Activated gamma-delta T cell treated with anti-CD3 and anti-CD28 coated beads, Interleukin-2, amount 50 U/mL, for 16 hours (primary cell): Measurements from ENCODE around the gene GLRX3.

Source experiments
- DNase-seq: peaks from one replicate; pipeline ENCODE4 v3.0.0-alpha.2; 2020; ENCODE audit warnings: low read depth

GLRX3 gene

DNA sequence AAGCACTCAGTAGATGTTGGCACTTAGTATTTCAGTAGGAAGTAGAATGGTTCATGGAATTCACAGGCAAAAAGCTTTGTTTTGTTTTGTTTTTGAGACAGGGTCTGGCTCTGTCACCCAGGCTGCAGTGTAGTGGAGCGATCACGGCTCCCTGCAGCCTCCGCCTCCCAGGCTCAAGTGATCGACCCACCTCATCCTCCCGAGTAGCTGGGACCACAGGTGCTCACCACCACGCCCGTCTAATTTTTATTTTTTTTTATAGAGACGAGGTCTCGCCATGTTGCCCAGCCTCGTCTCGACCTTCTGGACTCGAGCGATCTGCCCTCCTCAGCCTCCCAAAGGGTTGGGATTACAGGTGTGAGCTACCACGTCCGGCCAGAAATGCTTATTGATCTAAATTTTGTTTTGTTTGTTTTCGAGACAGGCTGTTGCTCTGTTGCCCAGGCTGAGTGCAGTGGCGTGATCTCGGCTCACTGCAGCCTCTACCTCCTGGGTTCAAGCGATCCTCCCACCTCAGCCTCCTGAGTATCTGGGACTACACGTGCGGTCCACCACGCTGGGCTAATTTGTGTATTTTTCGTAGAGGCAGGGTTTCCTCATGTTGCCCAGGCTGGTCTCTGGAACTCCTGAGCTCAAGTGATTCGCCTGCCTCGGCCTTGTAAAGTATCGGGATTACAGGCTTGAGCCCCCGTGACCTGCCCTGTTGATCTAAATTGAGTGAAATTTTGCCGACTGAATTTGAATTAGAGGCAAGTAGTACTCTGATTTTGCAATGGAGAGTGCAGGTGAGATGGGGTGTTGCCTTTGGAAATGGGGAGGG lies 1.7 kb downstream of the GLRX3 start:
- DNase-seq, result no peak

DNA sequence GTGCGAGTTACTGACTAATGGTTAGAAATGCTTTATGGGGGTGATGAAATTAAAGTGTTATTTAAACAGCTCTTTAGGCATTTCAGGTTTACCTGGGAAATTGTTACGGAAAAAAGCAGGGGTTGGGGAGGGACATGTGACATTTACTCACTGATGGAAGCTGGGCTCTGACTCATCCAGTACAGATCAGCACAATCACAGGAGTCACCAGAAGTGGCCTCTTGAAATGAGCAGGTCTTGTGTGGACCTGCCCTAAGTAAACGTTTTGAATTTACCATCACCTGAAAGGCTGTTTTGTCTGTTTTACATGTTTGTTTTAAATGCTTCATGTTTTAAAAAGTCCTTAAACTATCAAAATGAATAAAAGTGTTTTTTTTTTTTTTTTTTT lies 2.3 kb downstream of the GLRX3 start:
- DNase-seq, result no peak

DNA sequence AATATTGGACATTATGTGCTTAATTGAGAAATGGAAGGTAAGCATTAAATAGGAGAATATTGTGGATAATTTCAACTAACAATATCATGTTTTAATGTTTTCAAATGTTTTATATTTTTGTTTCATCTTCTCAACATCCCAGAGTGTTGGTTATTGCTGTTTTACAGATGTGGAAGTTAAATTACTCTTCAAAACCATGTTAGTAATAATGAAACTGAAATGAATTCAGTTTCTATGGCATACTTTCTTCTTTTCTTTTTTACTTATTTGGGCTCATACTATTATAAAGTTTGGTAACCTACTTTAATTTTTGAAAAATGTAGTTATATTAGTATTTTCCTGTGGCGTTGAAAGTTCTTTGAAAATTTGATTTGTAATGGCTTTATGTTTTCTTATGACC lies 4.2 kb downstream of the GLRX3 start:
- no peak for DNase-seq

GRCh38 chr10:130141038-130141437 lies 4.8 kb downstream of the GLRX3 start:
- DNase-seq, result no peak

- DNase-seq, result no peak
These were observed 5.3 kb downstream of the GLRX3 start for GRCh38 chr10:130141460-130141859.

GRCh38 chr10:130141878-130142277 lies 5.7 kb downstream of the GLRX3 start:
- DNase-seq, result no peak

DNA sequence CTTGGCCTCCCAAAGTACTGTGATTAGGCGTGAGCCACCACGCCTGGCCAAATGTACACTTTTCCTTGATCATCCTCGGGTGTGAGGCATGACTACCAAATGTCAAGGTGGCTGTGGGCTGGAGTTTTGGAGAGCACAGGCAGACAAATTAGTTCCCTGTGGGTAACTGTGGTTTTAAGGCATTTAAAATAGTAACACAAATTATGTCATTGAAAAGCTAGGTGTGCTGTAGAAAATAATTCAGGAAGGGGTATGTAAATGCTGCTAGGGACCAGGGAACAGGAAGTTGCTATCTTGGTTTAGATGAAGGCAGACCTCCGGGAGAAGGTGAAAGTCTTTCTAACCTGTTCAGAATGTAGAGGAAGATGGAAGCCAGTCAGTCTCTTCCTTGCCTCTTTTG lies 9.9 kb downstream of the GLRX3 start:
- no peak for DNase-seq

- no peak for DNase-seq
These were observed 23.1 kb downstream of the GLRX3 start for GRCh38 chr10:130159192-130159794.

DNA sequence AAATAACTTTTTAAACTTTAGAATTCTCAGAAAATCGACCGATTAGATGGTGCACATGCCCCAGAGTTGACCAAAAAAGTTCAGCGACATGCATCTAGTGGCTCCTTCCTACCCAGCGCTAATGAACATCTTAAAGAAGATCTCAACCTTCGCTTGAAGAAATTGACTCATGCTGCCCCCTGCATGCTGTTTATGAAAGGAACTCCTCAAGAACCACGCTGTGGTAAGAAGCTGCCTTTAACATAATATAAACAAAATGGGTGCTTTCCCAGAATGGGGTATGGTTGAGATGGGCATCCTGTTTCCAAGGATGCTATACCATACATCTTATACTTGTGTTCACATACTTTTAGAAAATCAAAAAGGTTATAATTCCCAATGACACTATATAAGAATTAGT lies 24.6 kb downstream of the GLRX3 start:
- DNase-seq, result no peak

- DNase-seq, result no peak
These were observed 25.1 kb downstream of the GLRX3 start for GRCh38 chr10:130161331-130161730.

- no peak for DNase-seq
These were observed 31.0 kb downstream of the GLRX3 start for GRCh38 chr10:130167193-130167592.

GRCh38 chr10:130167707-130168106 lies 31.5 kb downstream of the GLRX3 start:
- no peak for DNase-seq

DNA sequence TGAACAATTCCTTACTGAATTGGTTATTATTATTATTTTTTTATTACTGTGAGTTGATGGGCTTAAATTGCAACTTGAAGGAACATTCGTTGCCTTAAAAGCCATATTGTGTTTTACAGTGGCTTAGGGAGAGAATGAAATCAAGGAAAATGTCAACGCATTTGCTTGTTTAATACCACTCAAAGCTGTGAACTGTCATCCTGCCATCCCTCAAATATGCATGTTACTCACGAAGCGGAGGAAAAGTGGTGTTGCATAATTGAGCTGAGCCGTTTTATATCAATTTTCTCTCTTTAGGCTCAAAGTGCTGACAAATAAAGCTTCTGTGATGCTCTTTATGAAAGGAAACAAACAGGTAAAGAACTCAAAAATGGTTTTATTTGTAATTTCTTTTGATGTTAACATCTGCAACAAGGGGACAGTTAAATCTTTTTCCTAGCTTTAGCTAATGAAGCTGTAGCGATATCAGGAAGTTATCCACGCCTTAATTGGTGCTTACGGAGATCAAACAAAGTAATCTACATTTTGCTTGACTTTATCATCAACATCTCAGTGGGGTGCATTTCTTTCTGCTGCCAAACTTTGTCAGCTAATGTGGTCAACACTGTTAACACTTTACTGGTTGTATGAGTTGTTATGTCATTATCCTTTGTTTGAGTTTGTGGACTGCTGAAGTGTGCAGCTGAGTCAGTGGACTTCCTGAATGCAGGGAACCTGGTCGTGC lies 33.1 kb downstream of the GLRX3 start:
- no peak for DNase-seq

DNA sequence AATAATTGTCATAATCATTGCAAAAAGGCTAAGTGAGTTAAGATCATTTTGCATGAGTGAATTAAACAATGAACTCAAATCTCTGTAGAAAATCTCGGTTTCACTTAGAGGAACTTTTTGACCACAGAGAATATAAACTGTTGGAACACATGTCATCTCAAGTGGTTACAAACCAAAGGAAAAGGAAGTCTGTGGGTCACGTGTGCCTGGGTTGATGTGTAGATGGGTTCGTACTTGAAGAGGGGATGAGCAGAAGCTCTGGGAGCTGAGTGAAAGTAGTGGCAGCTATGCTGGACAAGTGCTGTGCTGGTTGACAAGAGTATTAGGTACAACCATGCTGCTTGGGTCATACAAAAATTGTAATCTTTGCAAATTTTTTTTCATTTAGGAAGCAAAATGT lies 35.0 kb downstream of the GLRX3 start:
- DNase-seq, result no peak

DNA sequence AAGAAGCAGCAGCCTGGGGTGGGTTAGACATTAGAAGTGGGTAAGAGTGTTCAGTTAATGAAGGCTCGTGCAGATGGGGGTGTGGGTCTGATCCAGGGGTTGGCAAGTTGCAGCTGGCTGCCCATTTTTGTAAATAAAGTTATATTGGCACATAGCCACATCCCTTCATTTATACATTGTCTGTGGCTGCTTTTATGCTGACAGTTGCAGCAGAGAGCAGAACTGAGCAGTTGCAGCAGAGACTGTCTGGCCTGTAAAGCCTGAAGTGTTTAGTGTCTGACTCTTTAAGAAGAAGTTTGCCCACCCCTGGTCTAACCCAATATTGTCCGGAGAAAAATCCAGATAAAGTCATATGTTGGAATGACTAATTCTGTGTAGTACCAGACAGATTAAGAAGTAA lies 38.1 kb downstream of the GLRX3 start:
- no peak for DNase-seq

DNA sequence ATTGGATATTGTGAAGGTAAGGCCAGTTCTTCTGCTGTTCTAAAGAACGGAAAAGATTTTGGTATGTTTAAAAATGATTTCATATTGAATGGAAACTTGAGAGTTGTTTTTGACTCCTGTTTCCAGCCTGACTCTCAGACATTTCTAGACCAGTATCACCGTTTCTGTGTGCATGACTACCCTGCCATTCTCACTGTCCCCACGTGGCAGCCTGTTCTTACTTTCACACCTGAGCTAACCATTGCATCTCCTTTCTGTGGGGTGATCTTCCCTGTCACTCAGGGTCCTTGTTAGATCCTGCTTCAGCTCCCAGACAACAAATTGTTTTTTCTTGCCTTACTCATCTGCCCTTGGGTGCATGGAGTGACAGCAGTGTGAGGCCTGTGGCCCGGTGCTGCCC lies 38.9 kb downstream of the GLRX3 start:
- no peak for DNase-seq

- DNase-seq, result no peak
These were observed 41.1 kb downstream of the GLRX3 start for GRCh38 chr10:130177250-130177649.

DNA sequence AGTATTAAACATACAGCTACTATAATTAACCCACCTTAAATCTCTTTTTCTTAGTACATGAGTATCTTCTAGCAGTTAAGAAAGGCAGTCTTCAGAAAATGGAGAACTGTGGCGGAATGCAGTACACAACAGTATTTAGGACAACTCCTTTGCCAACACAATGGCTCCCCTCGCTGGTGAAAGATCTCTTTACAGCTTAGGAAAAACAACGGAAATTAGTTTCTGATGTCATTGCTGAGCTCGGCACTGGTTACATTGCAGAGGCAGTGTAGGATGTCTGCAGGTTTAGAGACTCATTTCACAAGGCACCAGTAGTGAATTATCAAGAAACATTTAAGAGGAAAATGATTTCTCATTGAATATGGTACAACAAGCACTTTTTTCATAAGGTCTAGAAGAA lies 43.4 kb downstream of the GLRX3 start:
- DNase-seq, result no peak

- no peak for DNase-seq
These were observed 44.2 kb downstream of the GLRX3 start for GRCh38 chr10:130180416-130180815.

- DNase-seq, result no peak
These were observed 45.7 kb downstream of the GLRX3 start for GRCh38 chr10:130181858-130182257.

DNA sequence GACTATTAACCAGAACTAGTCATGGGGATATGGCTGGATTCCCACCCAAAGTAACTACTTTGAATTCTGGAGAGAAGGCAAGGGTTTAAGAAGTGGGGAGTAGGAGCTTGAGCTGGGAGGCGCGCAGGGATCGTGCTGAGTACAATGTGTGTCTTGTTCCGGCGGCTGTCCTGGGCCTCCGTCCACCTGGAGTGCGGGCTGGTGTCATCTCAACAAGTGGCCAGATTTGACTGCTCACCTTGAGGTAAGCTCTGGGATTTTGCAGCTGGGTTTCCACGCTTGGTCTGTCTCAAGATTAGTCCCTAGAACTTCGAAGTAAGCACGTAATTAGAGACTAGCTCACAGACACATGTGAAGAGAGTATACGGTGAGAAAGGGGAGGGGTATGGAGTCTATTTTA lies 49.4 kb downstream of the GLRX3 start:
- DNase-seq, result no peak

DNA sequence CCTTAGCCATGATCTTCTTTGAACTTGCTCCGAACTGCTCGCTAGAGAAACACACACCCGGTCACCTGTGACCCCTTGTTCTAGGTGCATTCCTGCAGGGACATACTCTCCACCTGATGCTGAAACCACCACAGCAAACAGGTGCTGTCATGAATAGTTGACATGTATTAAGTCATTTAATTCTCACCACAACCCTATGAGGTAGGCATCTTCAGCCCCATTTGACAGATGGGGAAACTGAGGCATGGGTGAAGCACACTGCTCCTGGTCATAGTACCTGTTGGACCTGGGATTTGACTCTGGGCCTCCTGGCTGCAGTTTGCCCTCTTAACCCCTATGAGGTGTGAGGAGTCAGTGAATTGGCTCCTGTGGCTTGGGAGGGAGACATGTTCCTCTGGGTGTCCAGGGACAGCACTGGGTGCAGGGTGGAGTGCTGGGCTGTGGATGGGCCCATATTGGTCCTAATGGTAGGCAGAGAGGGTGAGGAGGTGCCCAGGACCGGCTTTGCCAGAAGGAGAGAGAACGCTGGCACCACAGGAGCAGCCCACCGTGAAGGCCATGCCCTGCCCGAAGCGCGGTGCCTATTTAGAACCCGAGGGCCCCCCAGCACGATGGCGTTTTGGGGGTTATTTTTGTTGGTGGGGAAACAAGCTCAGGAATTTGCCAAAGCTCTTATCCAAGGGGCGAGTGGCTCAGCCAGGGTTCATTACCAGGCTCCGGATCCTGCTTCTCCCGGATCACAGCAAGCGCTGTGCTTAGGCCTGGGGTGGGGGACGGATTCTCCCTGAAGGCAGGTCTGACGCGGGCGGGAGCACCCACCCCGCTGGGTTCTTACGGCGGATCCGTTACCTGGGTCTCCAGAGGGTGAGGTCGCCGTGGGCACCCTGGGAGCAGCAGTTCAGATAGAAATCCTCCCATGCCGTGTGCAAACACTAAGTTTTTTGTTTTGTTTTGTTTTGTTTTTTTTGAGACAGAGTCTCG lies 52.3 kb downstream of the GLRX3 start:
- DNase-seq, result no peak
